Thoracic aorta (tissue), 2 donors: ENCODE results near the gene ERC1. TPM values are rescaled to one million over a fixed set of nuclear protein-coding genes. Genes with fewer than 3 reads are reported as not detected.

Experiments
- ATAC-seq: fragments of 150-250 bp; one replicate; pipeline ENCODE4 v1.8.0; 2017; ENCODE audit warnings: low read depth; ENCODE audit not compliant: insufficient number of reproducible peaks, low FRiP score
- DNase-seq: peaks from one replicate; pipeline ENCODE4 v3.0.0-alpha.2; 2020; ENCODE audit warnings: low spot score
- H3K27ac ChIP-seq, 2 donors: fragments of 200-600 bp; sonication (generic); 1 replicate in 1 of 2; 2 replicates in 1 of 2; pipeline ENCODE4 v1.5.1; 2016; ENCODE audit warnings: mild to moderate bottlenecking in 2 of 2, moderate library complexity in 2 of 2
- H3K27me3 ChIP-seq: fragments of 200-600 bp; sonication (generic); replicated peaks from 2 replicates; pipeline ENCODE4 v1.6.0; 2016; ENCODE audit warnings: mild to moderate bottlenecking; ENCODE audit not compliant: insufficient read depth
- H3K36me3 ChIP-seq: fragments of 200-600 bp; sonication (generic); one replicate; pipeline ENCODE4 v1.5.1; 2016
- H3K4me1 ChIP-seq, 2 donors: fragments of 200-600 bp; sonication (generic); 1 replicate in 1 of 2; 2 replicates in 1 of 2; pipeline versions ENCODE4 v1.5.1 to v1.6.0; 2016; ENCODE audit warnings: low read depth in 2 of 2, mild to moderate bottlenecking in 1 of 2; ENCODE audit not compliant: control insufficient read depth in 1 of 2
- H3K4me3 ChIP-seq: fragments of 200-600 bp; sonication (generic); 2 replicates; pipeline ENCODE4 v1.5.1; 2016; ENCODE audit warnings: mild to moderate bottlenecking
- H3K9me3 ChIP-seq: fragments of 200-600 bp; sonication (generic); 2 replicates; pipeline ENCODE4 v1.5.1; 2016
- CTCF ChIP-seq: fragments of 200-600 bp; sonication (generic); IDR thresholded peaks from one replicate; pipeline ENCODE4 v1.5.1; 2019; ENCODE audit warnings: antibody characterized with exemption
- total RNA-seq, 2 donors: library from RNA; depleted of rRNA; stranded (reverse); fragments of >200 nt; gene quantifications; one replicate each; pipeline versions ENCODE4 v1.1.0 to v1.2.3, GENCODE V29; 2016

Gene ERC1
- total RNA-seq, 2 donors from 2014 or later: 45.8 to 80.0 TPM

DNA sequence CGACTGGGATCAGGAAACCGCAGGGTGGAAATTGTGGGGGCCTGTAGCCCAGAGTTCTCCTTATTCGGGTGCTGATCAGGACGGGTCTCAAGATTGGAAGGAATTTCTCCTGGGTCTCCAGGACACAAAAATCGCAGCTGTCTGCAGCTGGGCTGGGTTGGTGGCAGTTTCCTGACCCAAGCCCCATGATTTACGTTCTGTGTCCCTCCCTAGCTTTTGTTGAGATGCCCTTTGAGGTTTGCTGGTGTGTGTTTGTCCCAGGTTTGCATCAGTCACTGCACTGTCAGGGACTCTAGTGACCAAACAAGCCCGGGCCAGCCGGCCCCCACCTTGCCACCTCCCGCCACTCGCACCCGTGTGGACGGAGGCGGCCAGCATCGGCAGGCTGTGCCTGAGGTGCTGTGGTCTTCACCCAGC lies 513.9 kb downstream of the ERC1 start:
- no peak for ATAC-seq
- DNase-seq: no peak
- Histone ChIP-seq H3K4me3 (peak overlapping the region; percentile 19), H3K4me1 (peaks cover 8 to 13% of the 10 kb centered on the region in 2 donors), H3K36me3 (no peaks in the 10 kb centered on the region), H3K27ac (no peak overlapping the region), H3K27me3 (no peaks in the 10 kb centered on the region), H3K9me3 (no peaks in the 10 kb centered on the region)
- no peak for TF ChIP-seq CTCF

DNA sequence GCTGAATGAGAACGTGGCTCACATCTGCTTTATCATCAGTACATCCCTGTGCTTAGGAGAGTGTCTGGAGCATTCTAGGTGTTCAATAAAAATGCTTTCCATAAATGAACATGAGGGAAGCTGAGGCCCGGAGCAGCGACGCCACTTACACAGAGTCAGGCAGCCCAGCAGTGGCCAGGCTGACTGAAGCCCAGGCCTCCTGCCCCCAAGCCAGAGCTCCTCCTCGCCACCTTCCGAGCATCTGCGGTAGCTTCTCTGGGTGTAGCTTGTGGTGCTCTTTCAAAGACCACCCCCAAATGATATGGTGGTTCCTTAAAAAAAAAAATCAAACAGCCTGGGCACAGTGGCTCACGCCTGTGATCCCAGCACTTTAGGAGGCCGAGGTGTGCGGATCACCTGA lies 514.6 kb downstream of the ERC1 start:
- TF ChIP-seq CTCF: no peak
- Histone ChIP-seq H3K9me3 (no peaks in the 10 kb centered on the region), H3K4me3 (no peak overlapping the region), H3K27ac (no peak overlapping the region), H3K36me3 (no peaks in the 10 kb centered on the region), H3K27me3 (no peaks in the 10 kb centered on the region), H3K4me1 (peaks cover 8 to 13% of the 10 kb centered on the region in 2 donors)
- ATAC-seq: no peak
- DNase-seq: no peak

- Histone ChIP-seq H3K9me3 (no peaks in the 10 kb centered on the region), H3K4me1 (peaks cover 7 to 11% of the 10 kb centered on the region in 2 donors), H3K27me3 (no peaks in the 10 kb centered on the region), H3K27ac (no peak overlapping the region), H3K36me3 (no peaks in the 10 kb centered on the region), H3K4me3 (no peak overlapping the region)
- TF ChIP-seq CTCF: no peak
- ATAC-seq (no peak), DNase-seq (no peak)
Measured at GRCh38 chr12:1507308-1507707, 516.3 kb downstream of the ERC1 start.

- Histone ChIP-seq H3K4me3 (no peak overlapping the region), H3K27me3 (no peaks in the 10 kb centered on the region), H3K36me3 (no peaks in the 10 kb centered on the region), H3K9me3 (no peaks in the 10 kb centered on the region), H3K27ac (no peak overlapping the region), H3K4me1 (no peaks in the 10 kb centered on the region)
- TF ChIP-seq CTCF: no peak
- ATAC-seq (no peak), DNase-seq (no peak)
Measured at GRCh38 chr12:1509413-1510052, 518.5 kb downstream of the ERC1 start.

DNA sequence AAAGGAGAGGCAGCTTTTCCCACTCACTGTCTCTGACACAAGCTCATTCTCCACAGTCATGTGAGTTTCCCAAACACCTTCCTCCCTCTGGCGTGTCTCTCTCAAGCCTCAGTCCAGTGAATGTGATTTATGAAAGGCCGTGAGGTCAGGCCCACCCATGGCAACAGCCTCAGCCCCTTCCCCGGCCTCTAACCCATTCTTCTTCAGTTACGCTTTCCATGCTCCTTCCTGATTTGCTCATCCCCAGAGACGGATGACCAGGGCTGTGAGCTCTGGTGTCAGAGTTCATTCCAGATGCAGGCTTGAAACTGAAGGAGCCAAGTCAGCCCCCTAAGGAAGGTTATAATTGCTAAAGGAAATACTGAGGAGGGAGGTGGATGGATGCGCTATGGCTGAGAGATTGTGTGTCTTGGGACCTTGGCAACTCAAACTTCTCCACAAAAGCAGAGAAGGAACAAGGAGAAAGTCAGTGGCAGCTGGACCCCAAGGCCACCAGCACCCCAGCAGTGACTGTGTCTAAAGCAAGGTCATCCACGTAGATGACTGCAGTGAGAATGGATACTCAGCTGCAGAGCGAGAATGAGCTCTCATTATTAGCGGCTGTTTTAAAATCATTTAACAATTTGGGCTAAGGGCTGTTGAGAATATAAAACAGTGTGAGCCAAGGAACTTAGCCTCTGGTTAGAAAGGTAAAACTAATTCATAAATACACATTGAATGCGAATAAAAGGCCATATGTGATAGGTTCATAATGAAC lies 519.2 kb downstream of the ERC1 start:
- H3K36me3 ChIP-seq: no peaks in the 10 kb centered on the region
- TF ChIP-seq CTCF: no peak
- no peaks in the 10 kb centered on the region for H3K9me3 ChIP-seq
- ATAC-seq: no peak
- DNase-seq: no peak
- H3K4me1 ChIP-seq: no peaks in the 10 kb centered on the region
- no peaks in the 10 kb centered on the region for H3K27me3 ChIP-seq
- H3K4me3 ChIP-seq: no peak overlapping the region
- no peak overlapping the region for H3K27ac ChIP-seq
